GM10266 (cell line): ENCODE measurements around the gene CPA1.

Experiments used
- DNase-seq: peaks from one replicate; pipeline ENCODE4 v3.0.0; 2012; ENCODE audit errors: extremely low spot score
- CTCF ChIP-seq: IDR thresholded peaks from 2 replicates; pipeline ENCODE4 v1.5.1; 2012; ENCODE audit warnings: mild to moderate bottlenecking, low read depth; ENCODE audit not compliant: control insufficient read depth, insufficient read depth; ENCODE audit errors: missing control alignments

Gene CPA1

GRCh38 chr7:130430115-130430514 lies 49.8 kb downstream of the CPA1 start:
- no peak for DNase-seq
- TF ChIP-seq CTCF = no peak

GRCh38 chr7:130430841-130431666 lies 50.8 kb downstream of the CPA1 start:
- DNase-seq = no peak
- TF ChIP-seq CTCF = no peak

GRCh38 chr7:130432886-130433285 lies 52.6 kb downstream of the CPA1 start:
- TF ChIP-seq CTCF = no peak
- no peak for DNase-seq

GRCh38 chr7:130433301-130433700 lies 53.0 kb downstream of the CPA1 start:
- no peak for DNase-seq
- no peak for TF ChIP-seq CTCF

- TF ChIP-seq CTCF = no peak
- no peak for DNase-seq
These were observed 55.1 kb downstream of the CPA1 start for GRCh38 chr7:130435311-130435854.

GRCh38 chr7:130436253-130436652 lies 56.0 kb downstream of the CPA1 start:
- DNase-seq = no peak
- TF ChIP-seq CTCF = no peak
